Measurements from ENCODE around the gene SORCS3.

SORCS3 gene

DNA sequence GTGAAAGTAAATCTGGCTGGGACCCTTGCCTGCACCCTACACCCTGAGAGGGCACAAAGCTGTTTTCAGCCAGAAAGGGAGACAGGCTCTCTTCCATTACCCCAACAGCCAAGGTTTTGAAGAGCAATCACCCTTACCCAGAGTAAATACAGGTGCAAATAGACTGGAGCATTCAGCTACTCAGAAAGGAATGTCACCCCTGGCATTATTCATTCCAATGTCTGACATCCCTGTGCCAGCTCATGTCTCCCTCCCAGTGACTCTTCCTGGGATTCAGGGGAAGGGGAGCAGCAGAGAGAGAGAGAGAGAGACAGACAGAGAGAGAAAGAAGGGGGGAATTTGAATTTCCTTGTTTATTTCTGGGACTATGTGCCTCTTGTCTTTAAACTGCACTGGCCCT, 611.8 kb downstream of the SORCS3 start:
- no peaks in the 10 kb centered on the region for H3K27me3 ChIP-seq (ENCODE audit: control insufficient read depth in 1 of 2, insufficient read depth in 2 of 2, low read length in 2 of 2)
- no peaks in the 10 kb centered on the region for H3K36me3 ChIP-seq (ENCODE audit: insufficient read depth, low read length)
- peaks cover 6% of the 10 kb centered on the region for H3K4me1 ChIP-seq (ENCODE audit: insufficient read depth, low read length)
- H3K9ac ChIP-seq (ENCODE audit: low read length): no peak overlapping the region
- H3K9me3 ChIP-seq (ENCODE audit: low read length): no peaks in the 10 kb centered on the region
- H3K4me3 ChIP-seq (ENCODE audit: low read depth in 1 of 2, low read length in 2 of 2): no peak overlapping the region
- H3K27ac ChIP-seq (ENCODE audit: low read depth, low read length): no peak overlapping the region

DNA sequence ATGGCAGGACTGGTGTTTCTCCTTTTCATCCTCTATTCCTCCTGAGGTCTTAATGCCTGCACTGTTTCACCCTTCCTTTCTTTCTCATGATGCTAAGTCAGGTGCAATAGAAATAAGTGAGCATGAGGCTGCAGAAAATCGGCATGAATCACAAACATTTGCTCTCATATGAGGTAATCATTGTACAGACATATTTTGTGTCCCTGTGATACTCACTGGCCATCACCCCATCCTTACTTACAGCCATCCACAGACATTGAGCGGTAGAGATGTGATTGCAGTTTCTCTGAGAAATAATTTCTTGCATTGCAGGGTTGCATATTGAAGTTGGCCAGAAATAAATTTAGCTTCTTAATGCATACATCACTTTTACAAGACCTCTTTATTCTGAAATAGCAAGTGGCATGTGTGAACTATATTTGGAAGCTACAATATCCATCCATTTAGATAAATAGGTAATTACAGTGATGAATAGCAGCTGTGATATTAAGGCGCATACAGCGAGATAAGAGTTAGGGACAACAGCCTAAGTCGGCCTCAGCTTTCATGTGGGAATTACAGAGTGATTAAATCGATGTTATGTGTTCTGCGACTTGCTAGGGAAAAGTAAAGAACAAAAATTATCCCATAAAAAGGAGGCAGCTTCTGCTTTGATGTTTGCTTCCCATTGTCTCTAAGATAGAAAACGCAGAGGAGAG, 612.6 kb downstream of the SORCS3 start:
- no peaks in the 10 kb centered on the region for H3K9me3 ChIP-seq (ENCODE audit: low read length)
- H3K9ac ChIP-seq (ENCODE audit: low read length): no peak overlapping the region
- no peaks in the 10 kb centered on the region for H3K36me3 ChIP-seq (ENCODE audit: insufficient read depth, low read length)
- no peaks in the 10 kb centered on the region for H3K27me3 ChIP-seq (ENCODE audit: control insufficient read depth in 1 of 2, insufficient read depth in 2 of 2, low read length in 2 of 2)
- H3K4me1 ChIP-seq (ENCODE audit: insufficient read depth, low read length): no peaks in the 10 kb centered on the region
- H3K4me3 ChIP-seq (ENCODE audit: low read depth in 1 of 2, low read length in 2 of 2): no peak overlapping the region
- no peak overlapping the region for H3K27ac ChIP-seq (ENCODE audit: low read depth, low read length)

DNA sequence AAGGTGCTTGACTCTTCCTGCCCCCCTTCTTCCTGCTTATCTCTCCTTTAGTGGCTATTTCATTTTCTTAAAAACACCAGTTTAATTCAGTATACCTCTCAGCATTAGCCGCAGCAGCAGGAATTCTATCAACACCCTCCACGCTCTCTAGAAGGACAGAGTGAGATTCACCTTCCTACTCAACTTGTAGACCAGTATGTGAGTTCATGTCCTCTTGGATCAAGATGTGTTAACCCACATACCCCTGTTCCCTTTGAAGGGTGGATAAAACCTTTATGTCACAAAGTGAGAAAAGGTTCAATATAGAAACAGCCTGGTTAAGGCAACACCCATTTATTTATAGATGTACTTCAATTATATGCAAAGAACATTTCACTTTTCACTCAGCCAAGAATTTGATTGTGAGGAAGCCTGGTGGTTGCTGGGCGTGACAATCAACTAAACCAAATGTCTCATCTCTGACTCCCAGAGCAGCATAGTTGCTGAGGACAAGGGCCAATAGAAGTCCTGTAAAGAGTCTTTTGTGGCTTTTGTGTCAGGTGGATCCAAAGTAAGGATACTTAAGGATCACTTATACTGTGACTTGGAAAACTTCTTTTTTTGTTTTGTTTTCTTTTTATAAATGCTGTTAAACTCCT, 617.1 kb downstream of the SORCS3 start:
- Histone ChIP-seq H3K4me3 (ENCODE audit: low read depth in 1 of 2, low read length in 2 of 2) (no peak overlapping the region), H3K4me1 (ENCODE audit: insufficient read depth, low read length) (no peaks in the 10 kb centered on the region), H3K9me3 (ENCODE audit: low read length) (no peaks in the 10 kb centered on the region)

DNA sequence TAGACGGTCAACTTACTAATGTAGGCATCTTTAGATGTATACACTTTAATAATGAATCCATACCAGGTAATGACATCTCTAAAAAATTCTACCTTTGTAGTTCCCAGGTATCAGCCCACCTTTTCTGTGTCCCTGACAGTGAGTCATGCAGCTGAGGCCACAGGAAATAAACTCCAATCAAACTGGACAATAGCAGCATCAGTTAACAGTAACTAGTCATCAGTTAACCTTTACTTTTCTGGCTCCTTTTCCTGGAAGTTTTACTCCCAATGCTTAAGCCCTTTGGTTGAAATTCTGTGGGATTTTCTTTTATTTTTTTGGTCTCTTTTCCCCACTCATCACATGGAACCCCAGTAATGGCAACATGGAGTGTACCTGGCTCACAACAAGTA, 617.6 kb downstream of the SORCS3 start:
- H3K4me1 ChIP-seq (ENCODE audit: insufficient read depth, low read length): no peaks in the 10 kb centered on the region
- H3K4me3 ChIP-seq (ENCODE audit: low read depth in 1 of 2, low read length in 2 of 2): no peak overlapping the region
- no peak overlapping the region for H3K9ac ChIP-seq (ENCODE audit: low read length)
- H3K36me3 ChIP-seq (ENCODE audit: insufficient read depth, low read length): no peaks in the 10 kb centered on the region
- no peaks in the 10 kb centered on the region for H3K9me3 ChIP-seq (ENCODE audit: low read length)
- H3K27ac ChIP-seq (ENCODE audit: low read depth, low read length): no peak overlapping the region
- no peaks in the 10 kb centered on the region for H3K27me3 ChIP-seq (ENCODE audit: control insufficient read depth in 1 of 2, insufficient read depth in 2 of 2, low read length in 2 of 2)

More for the DNA sequence above, 617.1 kb downstream of the SORCS3 start:
- no peak overlapping the region for H3K9ac ChIP-seq (ENCODE audit: low read length)
- H3K27me3 ChIP-seq (ENCODE audit: control insufficient read depth in 1 of 2, insufficient read depth in 2 of 2, low read length in 2 of 2): no peaks in the 10 kb centered on the region
- no peak overlapping the region for H3K27ac ChIP-seq (ENCODE audit: low read depth, low read length)
- no peaks in the 10 kb centered on the region for H3K36me3 ChIP-seq (ENCODE audit: insufficient read depth, low read length)

DNA sequence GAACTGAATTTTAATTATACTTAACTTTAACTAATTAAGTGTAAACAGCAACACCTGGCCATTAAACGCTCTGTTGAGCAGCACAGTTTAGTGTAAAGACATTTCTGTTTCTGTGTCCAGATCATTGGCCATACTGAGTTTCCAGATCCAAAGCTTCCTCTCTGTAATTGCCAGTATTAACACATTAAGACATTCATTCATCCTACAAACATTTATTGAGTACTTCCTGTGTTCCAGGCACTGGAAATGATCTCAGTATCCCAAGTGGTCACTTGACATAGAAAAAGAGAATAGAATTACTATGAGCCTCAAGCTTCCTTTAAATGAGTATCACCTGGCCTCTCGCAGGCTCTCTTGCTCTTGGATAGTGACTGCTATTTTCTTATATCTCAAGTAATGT, 618.1 kb downstream of the SORCS3 start:
- no peak overlapping the region for H3K27ac ChIP-seq (ENCODE audit: low read depth, low read length)
- no peak overlapping the region for H3K9ac ChIP-seq (ENCODE audit: low read length)
- H3K4me3 ChIP-seq (ENCODE audit: low read depth in 1 of 2, low read length in 2 of 2): no peak overlapping the region
- no peaks in the 10 kb centered on the region for H3K9me3 ChIP-seq (ENCODE audit: low read length)
- no peaks in the 10 kb centered on the region for H3K36me3 ChIP-seq (ENCODE audit: insufficient read depth, low read length)
- H3K4me1 ChIP-seq (ENCODE audit: insufficient read depth, low read length): no peaks in the 10 kb centered on the region
- no peaks in the 10 kb centered on the region for H3K27me3 ChIP-seq (ENCODE audit: control insufficient read depth in 1 of 2, insufficient read depth in 2 of 2, low read length in 2 of 2)

DNA sequence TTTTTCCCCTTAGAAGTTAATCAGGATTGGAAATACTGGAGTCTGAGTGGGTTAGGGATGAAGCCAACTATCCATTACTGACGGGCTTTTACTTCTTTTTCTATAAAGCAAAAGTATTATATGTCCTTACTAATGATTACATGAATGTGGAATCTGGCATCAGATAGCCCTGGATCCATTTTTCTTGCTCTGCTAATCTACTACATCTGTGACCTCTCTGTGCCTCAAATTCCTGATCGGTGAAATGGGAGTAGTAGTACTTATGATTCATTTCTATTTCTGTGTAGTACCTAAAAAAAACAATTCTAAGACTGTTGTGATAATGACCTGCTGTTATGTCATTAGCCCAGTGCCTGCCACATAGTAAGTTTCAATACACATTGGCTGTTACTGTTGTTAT, 621.6 kb downstream of the SORCS3 start:
- Histone ChIP-seq H3K9me3 (ENCODE audit: low read length) (no peaks in the 10 kb centered on the region), H3K36me3 (ENCODE audit: insufficient read depth, low read length) (no peaks in the 10 kb centered on the region), H3K27me3 (ENCODE audit: control insufficient read depth in 1 of 2, insufficient read depth in 2 of 2, low read length in 2 of 2) (no peaks in the 10 kb centered on the region), H3K27ac (ENCODE audit: low read depth, low read length) (no peak overlapping the region), H3K9ac (ENCODE audit: low read length) (no peak overlapping the region), H3K4me3 (ENCODE audit: low read depth in 1 of 2, low read length in 2 of 2) (no peak overlapping the region), H3K4me1 (ENCODE audit: insufficient read depth, low read length) (no peaks in the 10 kb centered on the region)

DNA sequence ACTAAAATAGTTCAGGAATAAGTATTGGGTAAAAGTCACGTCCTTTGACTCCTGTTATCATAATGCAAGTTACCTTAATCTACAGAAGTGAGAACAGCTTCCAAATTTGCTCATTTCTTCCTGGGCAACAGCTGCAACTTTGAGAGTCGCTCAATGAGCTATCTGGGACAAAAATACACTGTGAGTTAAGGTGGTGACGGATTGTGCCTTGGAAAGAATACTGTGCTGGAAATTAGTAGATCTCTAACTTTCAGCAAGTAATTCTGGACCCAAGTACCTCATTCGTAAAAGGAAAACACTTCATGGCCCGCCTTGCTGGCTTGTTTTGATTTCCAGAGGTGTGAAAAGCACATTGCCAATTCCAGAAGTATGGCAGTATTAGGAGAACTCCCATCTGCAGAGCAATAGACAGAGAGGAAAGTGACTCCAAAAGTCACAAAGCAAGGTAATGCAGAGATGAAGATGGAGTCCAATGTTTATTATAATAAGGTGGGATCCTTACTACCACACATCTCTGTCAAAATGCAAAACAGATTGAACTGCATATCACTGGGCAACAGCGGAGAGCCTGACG, 626.0 kb downstream of the SORCS3 start:
- Histone ChIP-seq H3K9me3 (ENCODE audit: low read length) (no peaks in the 10 kb centered on the region), H3K9ac (ENCODE audit: low read length) (no peak overlapping the region), H3K27me3 (ENCODE audit: control insufficient read depth in 1 of 2, insufficient read depth in 2 of 2, low read length in 2 of 2) (no peaks in the 10 kb centered on the region), H3K4me3 (ENCODE audit: low read depth in 1 of 2, low read length in 2 of 2) (no peak overlapping the region), H3K4me1 (ENCODE audit: insufficient read depth, low read length) (no peaks in the 10 kb centered on the region), H3K27ac (ENCODE audit: low read depth, low read length) (no peak overlapping the region), H3K36me3 (ENCODE audit: insufficient read depth, low read length) (no peaks in the 10 kb centered on the region)

DNA sequence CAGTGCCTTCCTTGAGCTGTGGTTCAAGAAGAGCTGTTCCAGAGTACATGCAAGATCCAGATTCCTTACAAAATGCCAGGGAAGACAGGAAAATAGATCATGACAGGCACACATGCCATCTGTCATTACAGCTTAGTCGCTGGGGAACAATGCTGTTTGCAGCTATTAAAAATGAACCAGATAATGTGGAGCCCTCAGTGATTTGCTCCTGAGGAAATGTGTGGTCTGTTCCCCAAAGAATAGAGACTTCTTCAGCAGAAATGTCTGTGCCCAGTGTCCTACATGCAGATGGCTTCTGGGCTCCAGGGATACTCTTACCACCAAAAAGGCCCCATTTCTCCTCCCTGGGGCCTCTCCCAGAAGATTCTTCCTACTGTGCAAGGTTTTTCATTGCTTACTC, 627.9 kb downstream of the SORCS3 start:
- H3K36me3 ChIP-seq (ENCODE audit: insufficient read depth, low read length): no peaks in the 10 kb centered on the region
- no peak overlapping the region for H3K4me3 ChIP-seq (ENCODE audit: low read depth in 1 of 2, low read length in 2 of 2)
- H3K27ac ChIP-seq (ENCODE audit: low read depth, low read length): no peak overlapping the region
- H3K9ac ChIP-seq (ENCODE audit: low read length): no peak overlapping the region
- no peaks in the 10 kb centered on the region for H3K9me3 ChIP-seq (ENCODE audit: low read length)
- H3K27me3 ChIP-seq (ENCODE audit: control insufficient read depth in 1 of 2, insufficient read depth in 2 of 2, low read length in 2 of 2): no peaks in the 10 kb centered on the region
- H3K4me1 ChIP-seq (ENCODE audit: insufficient read depth, low read length): no peaks in the 10 kb centered on the region

DNA sequence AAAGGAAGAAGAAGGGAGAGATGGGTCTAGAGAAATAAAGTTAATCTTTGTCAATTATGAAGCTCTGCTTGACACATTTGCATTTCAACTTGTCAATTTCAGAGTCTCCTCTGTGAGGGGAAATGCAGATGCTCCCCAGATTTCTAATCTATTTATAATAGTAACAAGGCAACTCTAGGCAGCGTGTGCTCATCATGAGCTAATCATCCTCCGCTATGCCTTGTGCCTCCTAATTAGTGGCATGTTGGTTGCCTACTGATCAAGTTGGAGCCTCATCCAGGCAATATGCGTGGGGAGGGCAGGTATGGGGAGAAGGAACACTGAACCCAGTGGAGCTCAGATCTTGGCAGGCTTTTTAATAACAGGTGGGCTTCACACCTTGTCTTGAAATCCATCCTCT, 628.6 kb downstream of the SORCS3 start:
- no peak overlapping the region for H3K27ac ChIP-seq (ENCODE audit: low read depth, low read length)
- no peak overlapping the region for H3K4me3 ChIP-seq (ENCODE audit: low read depth in 1 of 2, low read length in 2 of 2)
- H3K4me1 ChIP-seq (ENCODE audit: insufficient read depth, low read length): no peaks in the 10 kb centered on the region
- H3K9me3 ChIP-seq (ENCODE audit: low read length): no peaks in the 10 kb centered on the region
- H3K9ac ChIP-seq (ENCODE audit: low read length): no peak overlapping the region
- no peaks in the 10 kb centered on the region for H3K27me3 ChIP-seq (ENCODE audit: control insufficient read depth in 1 of 2, insufficient read depth in 2 of 2, low read length in 2 of 2)
- no peaks in the 10 kb centered on the region for H3K36me3 ChIP-seq (ENCODE audit: insufficient read depth, low read length)

DNA sequence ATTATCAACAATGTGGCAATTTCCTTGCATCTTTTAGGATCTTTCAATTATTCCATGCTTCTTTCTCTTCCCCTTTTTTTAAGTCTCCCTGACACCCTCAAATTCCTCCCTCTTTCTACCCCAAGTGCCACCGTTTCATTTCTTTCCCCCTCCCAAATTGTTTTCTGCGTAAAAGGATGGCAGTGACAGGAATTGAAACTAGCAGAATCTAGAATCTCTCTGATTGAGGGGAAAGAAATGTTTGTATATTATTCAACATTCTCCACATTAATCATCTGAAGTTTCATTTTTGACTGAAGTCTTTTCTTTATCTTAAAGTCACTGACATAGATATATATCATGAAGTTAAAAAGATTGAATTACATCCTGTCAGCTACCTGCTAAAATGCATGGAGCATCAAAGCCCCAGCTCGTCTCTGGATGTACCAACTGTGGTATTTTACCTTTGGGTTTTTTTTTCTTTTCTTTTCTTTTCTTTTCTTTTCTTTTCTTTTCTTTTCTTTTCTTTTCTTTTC, 633.5 kb downstream of the SORCS3 start:
- H3K4me3 ChIP-seq (ENCODE audit: low read depth in 1 of 2, low read length in 2 of 2): no peak overlapping the region
- H3K4me1 ChIP-seq (ENCODE audit: insufficient read depth, low read length): no peaks in the 10 kb centered on the region
- no peak overlapping the region for H3K27ac ChIP-seq (ENCODE audit: low read depth, low read length)
- no peaks in the 10 kb centered on the region for H3K27me3 ChIP-seq (ENCODE audit: control insufficient read depth in 1 of 2, insufficient read depth in 2 of 2, low read length in 2 of 2)
- H3K9me3 ChIP-seq (ENCODE audit: low read length): no peaks in the 10 kb centered on the region
- no peaks in the 10 kb centered on the region for H3K36me3 ChIP-seq (ENCODE audit: insufficient read depth, low read length)
- no peak overlapping the region for H3K9ac ChIP-seq (ENCODE audit: low read length)

DNA sequence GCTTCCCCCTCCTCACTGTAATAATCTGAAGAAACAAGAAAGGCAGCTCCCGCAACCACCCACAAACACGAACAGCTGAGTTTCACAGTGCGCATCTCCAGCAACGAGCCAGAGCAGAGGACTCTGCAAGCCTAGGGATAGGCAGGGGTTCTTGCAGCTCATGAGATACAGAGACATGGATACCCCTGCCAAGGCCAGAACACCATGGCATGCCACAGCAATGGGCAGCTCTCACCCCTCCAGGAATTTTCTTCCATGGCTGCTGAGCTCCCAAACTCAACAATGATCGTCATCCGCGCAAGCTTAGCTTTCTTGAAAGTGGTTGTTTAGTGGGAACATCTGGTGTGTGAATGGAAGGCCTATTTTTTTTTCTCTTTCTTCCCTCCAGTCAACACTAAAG, 637.3 kb downstream of the SORCS3 start:
- Histone ChIP-seq H3K9me3 (ENCODE audit: low read length) (no peaks in the 10 kb centered on the region), H3K27me3 (ENCODE audit: control insufficient read depth in 1 of 2, insufficient read depth in 2 of 2, low read length in 2 of 2) (no peaks in the 10 kb centered on the region), H3K27ac (ENCODE audit: low read depth, low read length) (no peak overlapping the region), H3K4me3 (ENCODE audit: low read depth in 1 of 2, low read length in 2 of 2) (no peak overlapping the region), H3K4me1 (ENCODE audit: insufficient read depth, low read length) (no peaks in the 10 kb centered on the region), H3K36me3 (ENCODE audit: insufficient read depth, low read length) (no peaks in the 10 kb centered on the region), H3K9ac (ENCODE audit: low read length) (no peak overlapping the region)

Measured in muscle layer of colon (tissue), 2 donors.